Endodermal cell (in vitro differentiated cells): Measurements from ENCODE around the gene SFN. TPM values are rescaled to one million over a fixed set of nuclear protein-coding genes. Genes with fewer than 3 reads are reported as not detected.
"Not testable (repeated sequence)": the region's sequence is repeated elsewhere in the genome, so short reads cannot be mapped to it uniquely, and the experiment has no call there.

ENCODE experiments used
- DNase-seq: peaks from one replicate; pipeline ENCODE4 v3.0.0-alpha.2; 2017
- H3K27ac ChIP-seq: 2 replicates; pipeline ENCODE4 v1.5.1; 2013; ENCODE audit warnings: mild to moderate bottlenecking, low read depth, low read length, moderate library complexity
- H3K27me3 ChIP-seq: 2 replicates; pipeline ENCODE4 v1.6.1; 2013; ENCODE audit warnings: mild to moderate bottlenecking, low read length, moderate library complexity; ENCODE audit not compliant: insufficient read depth, control insufficient read depth, poor library complexity, severe bottlenecking
- H3K36me3 ChIP-seq: 2 replicates; pipeline ENCODE4 v1.7.0; 2013; ENCODE audit warnings: mild to moderate bottlenecking, low read length, moderate library complexity; ENCODE audit not compliant: control insufficient read depth, insufficient read depth
- H3K4me1 ChIP-seq: one replicate; pipeline ENCODE4 v1.7.0; 2013; ENCODE audit warnings: low read length; ENCODE audit not compliant: control insufficient read depth, insufficient read depth
- H3K4me3 ChIP-seq: 2 replicates; pipeline ENCODE4 v1.5.1; 2013; ENCODE audit warnings: mild to moderate bottlenecking, low read length, moderate library complexity
- H3K9ac ChIP-seq: 2 replicates; pipeline ENCODE4 v1.6.1; 2013; ENCODE audit warnings: mild to moderate bottlenecking, low read length, moderate library complexity; ENCODE audit not compliant: poor library complexity, severe bottlenecking; ENCODE audit errors: extremely low read depth
- H3K9me3 ChIP-seq: 2 replicates; pipeline ENCODE4 v1.6.1; 2013; ENCODE audit warnings: mild to moderate bottlenecking, low read length, moderate library complexity; ENCODE audit not compliant: control insufficient read depth
- H3K27ac Mint-ChIP-seq: 2 replicates; pipeline ENCODE4 v1.8.0; 2020; ENCODE audit warnings: mixed read lengths
- H3K27me3 Mint-ChIP-seq: 2 replicates; pipeline ENCODE4 v1.8.0; 2021; ENCODE audit warnings: mild to moderate bottlenecking, mixed read lengths; ENCODE audit not compliant: insufficient read depth
- H3K36me3 Mint-ChIP-seq: 2 replicates; pipeline ENCODE4 v1.8.0; 2020; ENCODE audit warnings: low read depth, mixed read lengths
- H3K4me1 Mint-ChIP-seq: 2 replicates; pipeline ENCODE4 v1.8.0; 2020; ENCODE audit warnings: mixed read lengths
- H3K4me3 Mint-ChIP-seq: 2 replicates; pipeline ENCODE4 v1.8.0; 2020; ENCODE audit warnings: mild to moderate bottlenecking, moderate library complexity, mixed read lengths
- H3K9me3 Mint-ChIP-seq: 2 replicates; pipeline ENCODE4 v1.8.0; 2020; ENCODE audit warnings: mild to moderate bottlenecking, mixed read lengths
- WGBS, 2 experiments: methylation state at CpG; one replicate each; pipeline versions ENCODE4 v1.1.5 to v1.1.7; 2013; ENCODE audit warnings: missing lambda C conversion rate in 2 of 2, mixed read lengths in 1 of 2; ENCODE audit not compliant: insufficient coverage in 1 of 2, insufficient read length in 1 of 2; 5-methylcytosine and 5-hydroxymethylcytosine counted together
- total RNA-seq, 2 donors: library from RNA; stranded (reverse); fragmentation: NEBNext Ultra II Directional in 1 of 2; extraction: Animal tissue kit (Norgen Biotek cat#: 25700) in 1 of 2; gene quantifications; 2 replicates in 1 of 2; 3 replicates in 1 of 2; pipeline ENCODE4 v1.2.1, GENCODE V29; 2021
- TF ChIP-seq, protein P1 (sequence below): fragments of 200-600 bp; sonication (generic); conservative IDR thresholded peaks from 2 replicates; pipeline ENCODE4 v1.5.0; 2021; ENCODE audit warnings: antibody characterized with exemption, mild to moderate bottlenecking

SFN gene
- total RNA-seq, 2 donors from 2014 or later: 1.5 to 2.6 TPM

DNA sequence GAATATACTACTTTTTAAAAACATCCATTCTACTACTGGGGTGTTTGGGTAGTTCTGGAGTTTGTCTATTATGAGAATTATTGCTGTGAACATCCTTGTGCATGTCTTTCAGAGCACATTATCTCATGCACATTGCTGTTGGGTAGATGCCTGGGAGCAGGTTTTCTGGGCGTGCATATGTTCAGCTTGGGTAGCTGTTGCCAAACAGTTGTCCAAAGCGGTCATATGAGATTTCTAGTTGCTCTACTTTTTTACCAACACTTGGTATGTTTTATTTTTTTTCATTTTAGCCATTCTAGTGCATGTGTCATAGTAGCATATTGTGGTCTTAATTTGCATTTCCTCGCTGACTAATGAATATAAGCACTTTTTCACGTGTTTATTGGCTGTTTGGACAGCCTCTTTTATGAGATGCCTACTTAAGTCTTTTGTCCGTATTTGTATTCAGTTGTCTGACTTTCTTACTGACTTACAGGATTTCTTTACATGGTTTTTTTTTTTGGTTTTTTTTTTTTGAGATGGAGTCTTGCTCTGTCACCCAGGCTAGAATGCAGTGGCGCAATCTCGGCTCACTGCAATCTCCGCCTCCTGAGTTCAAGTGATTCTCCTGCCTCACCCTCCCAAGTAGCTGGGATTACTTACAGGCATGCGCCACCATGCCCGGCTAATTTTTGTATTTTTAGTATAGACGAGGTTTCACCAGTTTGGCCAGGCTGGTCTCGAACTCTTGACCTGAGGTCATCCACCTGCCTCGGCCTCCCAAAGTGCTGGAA lies 18.3 kb upstream of the SFN start:
- H3K9ac ChIP-seq: no peak overlapping the region
- H3K4me1 ChIP-seq: no peaks in the 10 kb centered on the region
- no peak overlapping the region for H3K4me3 ChIP-seq
- H3K27ac ChIP-seq: no peak overlapping the region
- 94 to 98% methylated on average over 11 to 13 of the region's 13 CpGs for WGBS, 2 experiments
- H3K9me3 Mint-ChIP-seq: no peaks in the 10 kb centered on the region
- H3K4me3 Mint-ChIP-seq: no peak overlapping the region
- no peaks in the 10 kb centered on the region for H3K9me3 ChIP-seq
- no peak for DNase-seq
- H3K36me3 ChIP-seq: peaks cover 58% of the 10 kb centered on the region
- H3K27me3 Mint-ChIP-seq: no peaks in the 10 kb centered on the region
- H3K27me3 ChIP-seq: no peaks in the 10 kb centered on the region
- H3K36me3 Mint-ChIP-seq: peaks cover 51% of the 10 kb centered on the region
- H3K4me1 Mint-ChIP-seq: no peaks in the 10 kb centered on the region
- H3K27ac Mint-ChIP-seq: no peak overlapping the region
- TF ChIP-seq, protein P1, sequence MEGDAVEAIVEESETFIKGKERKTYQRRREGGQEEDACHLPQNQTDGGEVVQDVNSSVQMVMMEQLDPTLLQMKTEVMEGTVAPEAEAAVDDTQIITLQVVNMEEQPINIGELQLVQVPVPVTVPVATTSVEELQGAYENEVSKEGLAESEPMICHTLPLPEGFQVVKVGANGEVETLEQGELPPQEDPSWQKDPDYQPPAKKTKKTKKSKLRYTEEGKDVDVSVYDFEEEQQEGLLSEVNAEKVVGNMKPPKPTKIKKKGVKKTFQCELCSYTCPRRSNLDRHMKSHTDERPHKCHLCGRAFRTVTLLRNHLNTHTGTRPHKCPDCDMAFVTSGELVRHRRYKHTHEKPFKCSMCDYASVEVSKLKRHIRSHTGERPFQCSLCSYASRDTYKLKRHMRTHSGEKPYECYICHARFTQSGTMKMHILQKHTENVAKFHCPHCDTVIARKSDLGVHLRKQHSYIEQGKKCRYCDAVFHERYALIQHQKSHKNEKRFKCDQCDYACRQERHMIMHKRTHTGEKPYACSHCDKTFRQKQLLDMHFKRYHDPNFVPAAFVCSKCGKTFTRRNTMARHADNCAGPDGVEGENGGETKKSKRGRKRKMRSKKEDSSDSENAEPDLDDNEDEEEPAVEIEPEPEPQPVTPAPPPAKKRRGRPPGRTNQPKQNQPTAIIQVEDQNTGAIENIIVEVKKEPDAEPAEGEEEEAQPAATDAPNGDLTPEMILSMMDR: no peak

DNA sequence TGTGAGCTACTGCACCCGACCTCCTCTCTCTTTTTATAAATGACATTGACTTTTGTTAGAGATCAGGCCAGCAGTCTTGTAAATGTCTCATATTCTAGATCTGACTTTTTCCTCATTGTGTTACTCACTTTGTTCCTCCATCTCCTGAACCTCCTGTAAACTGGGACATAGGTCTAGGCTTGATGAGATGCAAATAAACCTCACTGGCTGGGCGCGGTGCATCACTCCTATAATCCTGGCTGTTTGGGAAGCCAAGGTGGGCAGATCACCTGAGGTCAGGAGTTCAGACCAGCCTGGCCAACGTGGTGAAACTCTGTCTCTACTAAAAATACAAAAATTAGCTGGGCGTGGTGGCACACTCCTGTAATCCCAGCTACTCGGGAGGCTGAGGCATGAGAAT lies 15.1 kb upstream of the SFN start:
- not testable (repeated sequence) for H3K9me3 Mint-ChIP-seq, H3K9me3 ChIP-seq, H3K27ac Mint-ChIP-seq, H3K27me3 ChIP-seq, H3K27me3 Mint-ChIP-seq, H3K4me1 ChIP-seq, H3K9ac ChIP-seq, H3K27ac ChIP-seq, DNase-seq, H3K4me1 Mint-ChIP-seq, H3K4me3 Mint-ChIP-seq, H3K4me3 ChIP-seq
- peaks cover 69% of the 10 kb centered on the region for H3K36me3 ChIP-seq
- WGBS, 2 experiments: 90 to 100% methylated on average over 6 of the region's 6 CpGs
- H3K36me3 Mint-ChIP-seq: peaks cover 63% of the 10 kb centered on the region

DNA sequence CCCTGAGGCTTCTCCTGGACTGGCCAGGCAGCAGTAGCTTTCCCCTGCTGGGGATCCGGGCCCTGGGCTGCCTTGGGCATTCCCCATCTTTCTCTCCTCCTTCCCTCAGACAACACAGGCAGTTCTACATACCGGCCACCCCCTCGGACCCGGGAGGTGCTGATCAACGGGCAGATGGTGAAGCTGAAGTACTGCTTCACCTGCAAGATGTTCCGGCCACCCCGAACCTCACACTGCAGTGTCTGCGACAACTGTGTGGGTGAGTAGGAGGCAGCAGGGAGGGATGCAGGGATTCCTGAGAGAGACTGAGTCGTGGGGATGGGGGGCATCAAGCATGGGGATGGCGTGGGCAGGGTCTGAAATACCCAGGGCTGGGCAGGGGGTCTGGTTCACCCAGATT lies 14.4 kb upstream of the SFN start:
- peaks cover 71% of the 10 kb centered on the region for H3K36me3 ChIP-seq
- no peak for DNase-seq
- Mint-ChIP-seq H3K27ac (no peak overlapping the region), H3K27me3 (no peaks in the 10 kb centered on the region), H3K4me3 (no peak overlapping the region), H3K36me3 (peaks cover 66% of the 10 kb centered on the region), H3K4me1 (no peaks in the 10 kb centered on the region), H3K9me3 (no peaks in the 10 kb centered on the region)
- TF ChIP-seq, protein P1: no peak
- H3K4me3 ChIP-seq: no peak overlapping the region
- no peaks in the 10 kb centered on the region for H3K9me3 ChIP-seq
- 94 to 96% methylated on average over 9 to 10 of the region's 10 CpGs for WGBS, 2 experiments
- no peaks in the 10 kb centered on the region for H3K27me3 ChIP-seq
- no peak overlapping the region for H3K27ac ChIP-seq
- no peak overlapping the region for H3K9ac ChIP-seq
- no peaks in the 10 kb centered on the region for H3K4me1 ChIP-seq
